ENCODE data around the gene SULF2.
A peak's percentile ranks its signal among the peaks of the same experiment; 100 is the strongest.

SULF2 gene

GRCh38 chr20:47642118-47642517 is 143.2 kb downstream of the SULF2 start:
- no peak for DNase-seq

- DNase-seq: no peak
These were observed 146.4 kb downstream of the SULF2 start for GRCh38 chr20:47638851-47639250.

- no peak for DNase-seq
These were observed 150.0 kb downstream of the SULF2 start for GRCh38 chr20:47635256-47635655.

- no peak for DNase-seq
These were observed 154.2 kb downstream of the SULF2 start for GRCh38 chr20:47631078-47631477.

GRCh38 chr20:47629907-47630306 is 155.4 kb downstream of the SULF2 start:
- no peak for DNase-seq

- no peak for DNase-seq
These were observed 157.7 kb downstream of the SULF2 start for GRCh38 chr20:47627540-47627939.

GRCh38 chr20:47623206-47623605 is 162.1 kb downstream of the SULF2 start:
- no peak for DNase-seq

GRCh38 chr20:47622118-47622665 is 163.1 kb downstream of the SULF2 start:
- no peak for DNase-seq

- peak; percentile 36 for DNase-seq
These were observed 164.2 kb downstream of the SULF2 start for GRCh38 chr20:47620808-47621805.

- DNase-seq: no peak
These were observed 166.8 kb downstream of the SULF2 start for GRCh38 chr20:47618479-47618878.

- DNase-seq: no peak
These were observed 170.5 kb downstream of the SULF2 start for GRCh38 chr20:47614703-47615309.

GRCh38 chr20:47612670-47613069 is 172.6 kb downstream of the SULF2 start:
- no peak for DNase-seq

- DNase-seq: no peak
These were observed 173.5 kb downstream of the SULF2 start for GRCh38 chr20:47611785-47612184.

GRCh38 chr20:47610945-47611250 is 174.4 kb downstream of the SULF2 start:
- DNase-seq: no peak

- DNase-seq: no peak
These were observed 174.9 kb downstream of the SULF2 start for GRCh38 chr20:47610247-47610944.

GRCh38 chr20:47609001-47609400 is 176.3 kb downstream of the SULF2 start:
- no peak for DNase-seq
